ENCODE measurements around the gene AGBL1.

AGBL1 gene

DNA sequence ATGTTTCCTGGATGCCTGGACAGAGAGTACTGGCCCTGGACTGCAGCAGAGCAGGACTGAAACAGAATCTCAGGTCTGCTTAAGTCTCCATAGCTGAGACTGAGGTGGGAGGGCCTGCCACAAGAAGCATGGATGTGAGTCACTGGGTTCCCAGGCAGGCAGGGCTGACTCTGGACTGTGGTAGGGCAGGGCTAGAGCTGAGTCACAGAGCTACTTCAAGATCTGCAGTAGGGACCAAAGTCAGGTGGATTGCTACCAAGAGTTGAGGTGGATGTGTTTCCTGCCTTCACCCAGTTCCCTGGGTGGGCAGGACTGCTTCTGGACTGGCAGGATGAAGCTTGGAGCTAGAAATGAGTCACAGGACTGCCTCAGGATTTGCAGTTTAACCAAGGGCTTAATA lies 282.9 kb downstream of the AGBL1 start:
- Mint-ChIP-seq H3K27ac (no peak overlapping the region), H3K36me3 (ENCODE audit: low read depth) (no peaks in the 10 kb centered on the region), H3K27me3 (ENCODE audit: low read depth, poor library complexity) (peaks cover 6% of the 10 kb centered on the region), H3K9me3 (peaks cover 10% of the 10 kb centered on the region), H3K4me3 (no peak overlapping the region), H3K4me1 (no peaks in the 10 kb centered on the region)
- TF ChIP-seq CTCF (IDR thresholded peaks at IDR 0.05) = no peak
- DNase-seq = no peak

GRCh38 chr15:86373147-86373546 lies 293.5 kb downstream of the AGBL1 start:
- TF ChIP-seq CTCF (IDR thresholded peaks at IDR 0.05) = no peak
- Mint-ChIP-seq H3K27ac (no peak overlapping the region), H3K4me3 (no peak overlapping the region), H3K4me1 (peaks cover 2% of the 10 kb centered on the region), H3K9me3 (peaks cover 8% of the 10 kb centered on the region), H3K36me3 (ENCODE audit: low read depth) (no peaks in the 10 kb centered on the region), H3K27me3 (ENCODE audit: low read depth, poor library complexity) (peaks cover 4% of the 10 kb centered on the region)
- no peak for DNase-seq

GRCh38 chr15:86375733-86376280 lies 296.1 kb downstream of the AGBL1 start:
- peaks cover 6% of the 10 kb centered on the region for H3K27me3 Mint-ChIP-seq (ENCODE audit: low read depth, poor library complexity)
- no peaks in the 10 kb centered on the region for H3K36me3 Mint-ChIP-seq (ENCODE audit: low read depth)
- H3K4me3 Mint-ChIP-seq = no peak overlapping the region
- DNase-seq = no peak
- TF ChIP-seq CTCF (IDR thresholded peaks at IDR 0.05) = no peak
- no peak overlapping the region for H3K27ac Mint-ChIP-seq
- no peaks in the 10 kb centered on the region for H3K9me3 Mint-ChIP-seq
- peaks cover 6% of the 10 kb centered on the region for H3K4me1 Mint-ChIP-seq

DNA sequence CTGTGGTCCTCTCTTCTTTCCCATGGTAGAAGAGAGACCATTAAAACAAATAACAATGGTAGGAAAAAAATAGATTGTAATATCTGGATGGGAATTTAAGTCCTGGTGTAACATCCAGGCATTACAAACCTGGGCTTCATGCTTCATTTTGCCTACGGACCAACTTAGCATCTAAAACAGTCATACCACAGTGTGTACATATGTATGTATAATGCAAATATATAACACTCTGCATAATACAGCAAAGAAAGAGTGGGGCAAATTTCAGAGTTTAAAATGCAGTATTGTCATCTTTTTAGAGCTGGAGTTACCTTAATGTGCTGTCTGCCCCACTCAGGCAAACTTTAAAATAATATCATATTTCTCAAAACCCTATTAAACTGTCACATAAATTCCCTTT lies 298.2 kb downstream of the AGBL1 start:
- no peak overlapping the region for H3K4me3 Mint-ChIP-seq
- H3K36me3 Mint-ChIP-seq (ENCODE audit: low read depth) = no peaks in the 10 kb centered on the region
- peaks cover 6% of the 10 kb centered on the region for H3K4me1 Mint-ChIP-seq
- no peak for DNase-seq
- no peak for TF ChIP-seq CTCF (IDR thresholded peaks at IDR 0.05)
- no peak overlapping the region for H3K27ac Mint-ChIP-seq
- no peaks in the 10 kb centered on the region for H3K9me3 Mint-ChIP-seq
- H3K27me3 Mint-ChIP-seq (ENCODE audit: low read depth, poor library complexity) = peaks cover 4% of the 10 kb centered on the region

DNA sequence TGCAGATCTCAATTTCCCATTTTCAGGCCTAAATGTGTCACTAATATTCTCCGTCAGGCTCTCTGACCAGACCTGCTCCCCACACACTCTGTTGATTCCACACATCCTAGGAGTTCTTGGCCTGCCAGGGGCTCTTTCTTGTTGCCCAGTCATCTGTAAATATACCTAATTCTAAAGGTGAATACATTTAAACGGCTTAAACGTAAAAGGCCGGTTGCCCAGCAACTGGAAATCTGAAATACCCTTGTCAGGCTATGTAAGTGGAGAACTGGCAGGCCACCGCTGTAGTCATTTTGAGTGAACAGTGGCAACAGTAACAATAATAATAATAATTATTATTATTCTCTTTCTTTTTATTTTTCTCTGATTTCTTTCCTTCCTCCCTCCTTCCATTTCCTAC lies 302.7 kb downstream of the AGBL1 start:
- DNase-seq = no peak
- no peak for TF ChIP-seq CTCF (IDR thresholded peaks at IDR 0.05)
- no peak overlapping the region for H3K27ac Mint-ChIP-seq
- H3K36me3 Mint-ChIP-seq (ENCODE audit: low read depth) = no peaks in the 10 kb centered on the region
- H3K4me1 Mint-ChIP-seq = peaks cover 6% of the 10 kb centered on the region
- no peak overlapping the region for H3K4me3 Mint-ChIP-seq
- peaks cover 10% of the 10 kb centered on the region for H3K27me3 Mint-ChIP-seq (ENCODE audit: low read depth, poor library complexity)
- H3K9me3 Mint-ChIP-seq = no peaks in the 10 kb centered on the region

DNA sequence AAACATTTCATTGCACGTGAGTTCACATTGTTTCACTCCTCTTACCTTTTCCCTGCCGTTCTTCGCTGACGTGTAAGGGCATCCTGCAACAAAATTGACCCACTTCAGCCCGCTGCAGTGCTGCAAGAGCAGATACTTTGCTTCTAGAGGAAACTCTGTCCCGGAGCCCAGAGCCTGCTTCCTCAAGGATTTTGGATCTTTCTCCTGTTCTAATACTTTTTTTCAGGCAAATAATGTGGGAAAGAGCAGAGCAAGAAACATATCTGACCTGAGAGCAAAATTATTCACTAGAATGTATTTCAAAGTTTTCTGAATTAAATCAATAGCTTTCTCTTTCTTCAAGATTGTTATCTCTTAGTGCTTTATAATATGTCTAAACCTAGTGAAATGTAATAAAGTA lies 303.9 kb downstream of the AGBL1 start:
- no peaks in the 10 kb centered on the region for H3K4me1 Mint-ChIP-seq
- no peak for DNase-seq
- TF ChIP-seq CTCF (IDR thresholded peaks at IDR 0.05) = no peak
- no peaks in the 10 kb centered on the region for H3K9me3 Mint-ChIP-seq
- no peak overlapping the region for H3K4me3 Mint-ChIP-seq
- H3K27me3 Mint-ChIP-seq (ENCODE audit: low read depth, poor library complexity) = peaks cover 7% of the 10 kb centered on the region
- H3K36me3 Mint-ChIP-seq (ENCODE audit: low read depth) = no peaks in the 10 kb centered on the region
- H3K27ac Mint-ChIP-seq = no peak overlapping the region

Measured in nephron progenitor cell (in vitro differentiated cells).